Inflammatory macrophage (primary cell): ENCODE results near the gene CNOT9.
"Not testable (repeated sequence)": the region's sequence is repeated elsewhere in the genome, so short reads cannot be mapped to it uniquely, and the experiment has no call there.

Source experiments
- DNase-seq, 2 donors: peaks; one replicate each; pipeline ENCODE4 v3.0.0-alpha.2; 2020 to 2022
- total RNA-seq, 18 experiments: gene quantifications; one replicate each; lab custom pipeline; 2026; ENCODE audit warnings: mixed read lengths in 6 of 18, inconsistent platforms in 2 of 18; lab: John Stamatoyannopoulos, UW

The CNOT9 gene
- 36.6 to 82.5 (median 62.0) reads per million in 18 experiments for total RNA-seq

GRCh38 chr2:218568190-218569037, at the start of gene CNOT9, which contains the start of gene USP37:
Gene CNOT9 (plus strand): TSS chr2:218568839. CDS start chr2:218568955, 116 bp downstream.
Gene USP37 (minus strand): TSS chr2:218568351. CDS start chr2:218558653, 9,698 bp downstream.
- DNase-seq = peak; percentile 99

GRCh38 chr2:218518876-218519275, 49.8 kb upstream of the CNOT9 start:
- no peak for DNase-seq

GRCh38 chr2:218523651-218524050, 45.0 kb upstream of the CNOT9 start:
- no peak for DNase-seq

- DNase-seq = not testable (repeated sequence)
Observed at GRCh38 chr2:218528409-218528808, 40.2 kb upstream of the CNOT9 start.

- no peak for DNase-seq
Observed at GRCh38 chr2:218529990-218530389, 38.6 kb upstream of the CNOT9 start.

GRCh38 chr2:218536804-218537494, 31.7 kb upstream of the CNOT9 start:
- no peak for DNase-seq

GRCh38 chr2:218540015-218540414, 28.6 kb upstream of the CNOT9 start:
- no peak for DNase-seq

- DNase-seq = no peak
Observed at GRCh38 chr2:218546012-218546411, 22.6 kb upstream of the CNOT9 start.

GRCh38 chr2:218547511-218547910, 21.1 kb upstream of the CNOT9 start:
- DNase-seq = no peak

- no peak for DNase-seq
Observed at GRCh38 chr2:218547978-218548377, 20.7 kb upstream of the CNOT9 start.

- not testable (repeated sequence) for DNase-seq
Observed at GRCh38 chr2:218554225-218554624, 14.4 kb upstream of the CNOT9 start.

GRCh38 chr2:218555527-218555926, 13.1 kb upstream of the CNOT9 start:
- no peak for DNase-seq

GRCh38 chr2:218557941-218558340, 10.7 kb upstream of the CNOT9 start:
- peak in 1 of 2 donors; percentile 49 for DNase-seq

- DNase-seq = no peak
Observed at GRCh38 chr2:218558986-218559385, 9.7 kb upstream of the CNOT9 start.

- no peak for DNase-seq
Observed at GRCh38 chr2:218564056-218564455, 4.6 kb upstream of the CNOT9 start.

GRCh38 chr2:218566296-218566695, 2.3 kb upstream of the CNOT9 start:
- no peak for DNase-seq

- peak in 1 of 2 donors; percentile 8 for DNase-seq
Observed at GRCh38 chr2:218567797-218568189, 846 bp upstream of the CNOT9 start.

- DNase-seq = peak; percentile 11 to 48
Observed at GRCh38 chr2:218569038-218569431, 396 bp downstream of the CNOT9 start.

GRCh38 chr2:218569661-218570500, 1.2 kb downstream of the CNOT9 start:
- DNase-seq = peak; percentile 23 to 31

GRCh38 chr2:218570850-218571249, 2.2 kb downstream of the CNOT9 start:
- no peak for DNase-seq

- DNase-seq = no peak
Observed at GRCh38 chr2:218576854-218577253, 8.2 kb downstream of the CNOT9 start.

GRCh38 chr2:218577482-218578220, 9.0 kb downstream of the CNOT9 start:
- DNase-seq = no peak
